CD4-positive, alpha-beta T cell treated with Interleukin-4 for 4 hours (primary cell): ENCODE data around the gene FKBP7.
"Not testable (repeated sequence)": the region's sequence is repeated elsewhere in the genome, so short reads cannot be mapped to it uniquely, and the experiment has no call there.

ENCODE experiments used
- DNase-seq: peaks from one replicate; pipeline ENCODE4 v3.0.0-alpha.2; 2020

The FKBP7 gene

GRCh38 chr2:178448968-178449661, 29.3 kb downstream of the FKBP7 start:
- DNase-seq, result peak; percentile 6

DNA sequence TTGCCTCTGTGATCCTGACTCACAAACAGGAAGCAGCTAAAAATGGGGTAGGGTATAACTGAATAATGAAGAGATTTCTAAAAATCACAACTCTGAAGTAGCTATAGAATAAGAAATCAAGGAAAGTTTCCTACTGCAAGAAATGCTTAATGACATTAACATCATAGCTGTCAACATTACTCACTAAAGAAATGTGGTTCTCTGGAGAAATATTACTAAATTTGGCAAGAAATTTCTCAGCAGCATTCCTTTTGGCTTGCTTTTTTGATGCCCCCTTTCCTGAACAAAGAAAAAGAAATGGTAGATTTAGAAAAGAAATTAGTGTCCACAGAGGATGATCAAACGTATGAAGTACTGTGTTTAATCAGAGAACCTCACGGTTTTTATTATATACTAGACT, 37.0 kb downstream of the FKBP7 start:
- DNase-seq, result no peak

DNA sequence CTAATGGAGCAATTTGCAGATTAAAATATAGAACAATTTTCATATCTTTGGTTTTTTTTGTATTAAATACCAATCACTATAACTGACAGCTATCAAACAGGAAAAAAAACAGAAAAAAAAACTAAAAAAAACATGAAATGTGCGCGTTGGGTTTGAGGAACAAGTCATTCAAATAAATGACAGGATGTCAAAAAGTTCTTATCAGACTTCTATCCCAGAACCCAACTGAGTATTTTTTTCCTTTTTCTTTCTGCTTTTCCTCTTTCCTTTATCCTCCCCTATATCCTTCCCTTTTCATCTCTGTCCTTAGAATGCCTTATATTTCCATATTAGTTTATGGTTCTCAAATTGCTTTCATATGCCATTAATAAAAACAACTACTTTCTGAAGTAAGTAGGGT, 41.7 kb downstream of the FKBP7 start:
- DNase-seq, result no peak

DNA sequence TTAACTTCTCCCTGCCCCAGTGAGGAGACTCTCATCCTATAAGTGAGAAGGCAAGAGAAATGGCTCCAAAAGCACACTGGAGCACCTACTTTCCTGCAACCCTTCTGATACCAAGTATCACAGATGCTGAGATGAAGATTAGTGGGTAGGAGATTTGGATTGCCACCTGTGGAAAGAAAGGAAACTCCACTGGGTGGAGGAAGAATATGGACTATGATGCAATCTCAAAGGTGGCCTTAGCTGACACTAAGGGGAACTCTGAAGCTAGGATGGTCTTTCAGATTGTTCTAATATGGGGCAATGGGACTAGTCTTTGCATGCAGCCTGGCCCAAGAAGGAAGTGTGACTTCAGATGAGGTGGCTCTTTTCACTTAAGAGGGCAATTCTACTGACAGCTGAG, 49.1 kb downstream of the FKBP7 start:
- DNase-seq, result no peak

DNA sequence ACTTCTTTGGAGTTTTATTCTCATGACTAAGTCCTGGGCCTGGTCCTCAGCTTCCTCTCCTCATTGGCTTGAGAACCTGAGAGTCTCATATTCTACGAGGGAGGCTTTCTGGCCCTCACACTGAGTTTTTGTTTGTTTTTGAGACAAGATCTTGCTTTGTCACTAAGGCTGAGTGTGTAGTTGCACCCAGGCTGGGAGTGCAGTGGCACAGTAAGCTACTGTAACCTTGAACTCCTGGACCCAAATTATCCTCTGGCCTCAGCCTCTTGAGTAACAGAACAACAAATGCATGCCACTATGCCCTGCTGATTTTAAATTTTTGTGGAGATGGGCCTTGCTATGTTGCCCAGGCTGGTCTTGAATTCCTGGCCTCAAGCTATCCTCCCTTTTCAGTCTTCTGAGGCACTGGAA, 50.0 kb downstream of the FKBP7 start:
- DNase-seq, result no peak

- no peak for DNase-seq
Measured at GRCh38 chr2:178427458-178427857, 50.9 kb downstream of the FKBP7 start.

DNA sequence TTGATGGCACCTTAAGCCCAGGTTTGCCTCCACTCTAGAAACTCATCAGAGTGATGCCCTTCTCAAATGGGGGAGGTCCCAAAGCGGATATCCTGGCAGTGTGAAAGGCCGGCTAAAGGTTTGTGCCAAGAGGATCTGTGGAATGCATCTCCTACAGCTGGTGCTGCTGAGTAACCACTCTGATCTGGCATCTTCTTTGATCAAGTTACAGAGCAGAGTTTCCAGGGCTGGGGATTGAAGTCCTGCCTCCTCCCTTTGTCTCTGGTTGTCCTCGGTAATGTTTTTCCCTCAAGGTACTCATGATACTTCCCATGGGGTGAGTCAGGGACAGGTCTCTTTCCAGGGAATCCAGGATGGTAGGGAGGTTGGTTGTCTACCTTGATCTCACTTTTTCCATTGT, 52.0 kb downstream of the FKBP7 start:
- no peak for DNase-seq

GRCh38 chr2:178425255-178425827, 53.1 kb downstream of the FKBP7 start:
- no peak for DNase-seq

DNA sequence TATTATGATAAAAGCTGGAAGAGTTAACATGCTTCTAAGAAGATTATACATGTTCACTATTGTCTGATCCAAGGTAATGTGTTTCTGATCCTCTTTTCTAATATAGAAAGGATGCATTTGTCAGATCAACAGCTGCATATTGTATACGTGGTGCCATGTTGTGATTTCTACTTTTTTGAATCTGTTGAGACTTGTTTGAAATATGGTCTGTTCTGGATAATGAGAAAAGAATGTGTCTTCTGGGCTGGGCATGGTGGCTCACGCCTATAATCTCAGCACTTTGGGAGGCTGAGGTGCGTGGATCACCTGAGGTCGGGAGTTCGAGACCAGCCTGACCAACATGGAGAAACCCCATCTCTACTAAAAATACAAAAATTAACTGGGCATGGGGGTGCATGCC, 54.7 kb downstream of the FKBP7 start:
- DNase-seq, result not testable (repeated sequence)

DNA sequence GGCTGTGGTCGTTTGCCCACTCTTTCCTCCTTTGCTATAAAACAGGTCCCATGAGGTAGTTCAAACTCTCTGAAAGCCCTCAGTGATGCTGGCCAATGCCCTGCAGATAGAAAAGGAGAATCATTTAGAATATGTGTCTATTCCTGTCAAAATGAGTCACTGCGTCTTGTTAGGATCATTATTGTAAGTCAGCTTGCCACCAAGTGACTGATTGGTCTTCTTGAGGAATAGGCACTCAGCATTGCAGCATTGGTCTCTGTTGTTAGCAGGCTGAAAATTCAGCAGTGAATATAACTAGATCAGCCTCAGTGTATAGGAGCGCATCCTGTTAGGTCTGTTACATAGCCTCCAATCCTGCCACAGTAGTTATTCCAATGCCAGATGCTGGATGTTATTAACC, 56.3 kb downstream of the FKBP7 start:
- no peak for DNase-seq

DNA sequence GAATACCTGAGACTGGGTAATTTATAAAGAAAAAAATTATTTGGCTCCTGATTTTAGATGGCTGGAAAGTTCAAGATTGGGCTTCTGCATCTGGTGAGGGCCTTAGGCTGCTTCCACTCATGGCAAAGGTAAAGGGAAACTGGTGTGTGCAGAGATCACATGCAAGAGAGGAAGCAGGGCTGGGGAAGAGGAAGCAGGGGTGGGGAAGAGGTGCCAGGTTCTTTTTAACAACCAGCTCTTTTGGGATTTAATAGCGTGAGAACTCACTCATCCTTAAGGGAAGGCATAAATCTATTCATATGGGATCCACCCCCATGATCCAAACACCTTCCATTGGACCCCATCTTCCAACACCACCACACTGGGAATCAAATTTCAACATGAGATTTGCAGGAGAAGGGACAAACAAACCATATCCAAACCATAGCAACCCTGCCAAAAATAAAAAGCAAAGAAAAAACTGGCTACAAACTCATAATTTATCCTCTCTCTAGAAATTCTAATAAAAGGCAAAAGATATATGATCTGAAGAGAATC, 57.9 kb downstream of the FKBP7 start:
- no peak for DNase-seq

DNA sequence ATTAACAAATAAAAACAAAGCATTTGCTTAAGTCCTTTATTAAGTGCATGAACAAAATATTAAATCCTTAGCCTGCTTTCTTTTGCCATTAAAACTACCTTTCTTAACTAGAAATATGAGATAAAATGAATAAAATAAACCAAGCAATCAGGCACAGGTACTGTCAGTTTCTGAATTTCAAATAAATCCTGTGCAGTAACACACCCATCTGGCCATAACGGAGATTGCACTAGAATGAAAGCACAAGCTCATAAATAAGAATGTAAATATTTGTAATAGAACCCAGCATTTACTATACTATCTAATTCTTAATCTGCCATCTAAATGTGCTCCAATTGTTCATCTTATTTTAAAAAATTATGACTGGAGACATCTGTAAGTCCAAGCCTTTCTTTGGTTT, 59.3 kb downstream of the FKBP7 start:
- DNase-seq, result no peak

GRCh38 chr2:178418426-178418825, 60.0 kb downstream of the FKBP7 start:
- DNase-seq, result no peak

- DNase-seq, result no peak
Measured at GRCh38 chr2:178417916-178418315, 60.5 kb downstream of the FKBP7 start.

- DNase-seq, result no peak
Measured at GRCh38 chr2:178415979-178416378, 62.4 kb downstream of the FKBP7 start.

DNA sequence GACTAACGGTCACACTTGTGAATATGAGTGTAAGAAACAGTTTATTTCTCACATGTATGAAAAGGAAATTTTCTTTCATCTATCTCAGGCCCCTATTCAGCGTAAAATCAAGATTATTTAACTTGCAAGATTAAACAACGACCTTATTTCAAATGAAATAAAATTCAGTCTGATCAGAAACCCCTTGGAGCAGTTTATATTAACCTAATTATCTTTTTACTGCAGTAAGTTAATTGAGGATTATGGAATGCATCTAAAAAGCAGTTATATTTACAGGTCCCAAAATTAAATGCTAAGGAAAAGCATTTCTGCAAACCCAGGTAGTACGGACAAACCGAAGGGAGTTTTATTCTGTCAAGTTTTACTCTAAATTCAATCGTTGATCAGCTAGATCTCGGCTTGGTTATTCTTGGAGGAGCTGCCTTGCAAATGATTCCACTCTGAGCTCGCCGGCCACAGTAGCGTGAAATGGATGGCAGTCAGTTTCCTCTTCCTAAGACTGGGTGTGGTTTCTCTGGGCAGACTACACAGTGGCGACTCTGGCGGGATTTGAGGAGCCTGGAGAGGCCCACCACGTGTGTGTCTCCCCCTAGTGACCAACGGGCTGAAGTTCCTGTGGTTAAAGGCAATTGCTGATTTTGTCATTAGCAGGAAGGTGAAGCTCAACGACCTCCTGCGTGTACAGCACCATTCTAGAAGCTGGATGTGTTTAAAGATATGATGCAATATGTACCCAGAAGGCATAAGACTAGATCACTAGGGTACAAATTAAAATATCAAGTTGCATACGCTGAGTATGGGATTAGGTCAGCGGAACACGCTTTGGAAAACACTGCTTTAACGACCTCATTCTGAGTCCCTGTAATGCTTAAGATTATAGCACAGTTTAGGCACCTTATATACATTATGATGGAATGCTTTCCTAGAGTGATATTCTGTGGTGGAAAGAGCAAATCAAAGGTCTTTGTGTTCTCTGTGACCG, 63.8 kb downstream of the FKBP7 start:
- DNase-seq, result peak; percentile 82
